MCF 10A (cell line): Measurements from ENCODE around the gene RPL37A. TPM values are rescaled to one million over a fixed set of nuclear protein-coding genes. Genes with fewer than 3 reads are reported as not detected.

Source experiments
- BruUV-seq: library from RNA; stranded (reverse); fragments of 400-500 nt; replicated peaks from 2 replicates; lab custom pipeline; 2021; lab: Mats Ljungman, UMichigan
- CTCF ChIA-PET: fragments of 300-600 bp; sonication (Branson Sonifier 250); formaldehyde crosslinking; extraction: SDS; loops from one replicate; lab custom pipeline; 2021; ENCODE audit warnings: antibody characterized with exemption, inconsistent platforms; lab: Yijun Ruan, JAX
- POLR2A ChIA-PET: fragments of 300-600, 350-650 bp; sonication (Branson Sonifier 250); formaldehyde crosslinking; extraction: SDS; loops from one replicate; lab custom pipeline; 2020; ENCODE audit warnings: antibody characterized with exemption, inconsistent platforms; lab: Yijun Ruan, JAX
- DNase-seq: peaks from one replicate; pipeline ENCODE4 v3.0.0-alpha.2; 2018; ENCODE audit not compliant: unreplicated experiment
- H3K27ac Mint-ChIP-seq: one replicate; pipeline ENCODE4 v1.8.0; 2022; ENCODE audit warnings: mild to moderate bottlenecking, low read depth, mixed read lengths; ENCODE audit not compliant: unreplicated experiment
- H3K27me3 Mint-ChIP-seq: one replicate; pipeline ENCODE4 v1.8.0; 2022; ENCODE audit warnings: mixed read lengths; ENCODE audit not compliant: insufficient read depth, unreplicated experiment
- H3K36me3 Mint-ChIP-seq: one replicate; pipeline ENCODE4 v1.8.0; 2022; ENCODE audit warnings: mild to moderate bottlenecking, moderate library complexity, mixed read lengths; ENCODE audit not compliant: insufficient read depth, unreplicated experiment
- H3K4me1 Mint-ChIP-seq: one replicate; pipeline ENCODE4 v1.8.0; 2022; ENCODE audit warnings: mixed read lengths; ENCODE audit not compliant: insufficient read depth, unreplicated experiment
- H3K4me3 Mint-ChIP-seq: one replicate; pipeline ENCODE4 v1.8.0; 2022; ENCODE audit warnings: mild to moderate bottlenecking, moderate library complexity, mixed read lengths; ENCODE audit not compliant: unreplicated experiment
- H3K9me3 Mint-ChIP-seq: one replicate; pipeline ENCODE4 v1.8.0; 2022; ENCODE audit warnings: mixed read lengths; ENCODE audit not compliant: unreplicated experiment
- CTCF ChIP-seq: fragments of 200-600 bp; IDR thresholded peaks from one replicate; pipeline ENCODE4 v1.8.0; 2022; ENCODE audit warnings: antibody characterized with exemption, mild to moderate bottlenecking; ENCODE audit not compliant: unreplicated experiment
- intact Hi-C: fragments of 100-400 bp; cut with micrococcal nuclease; formaldehyde crosslinking; loops from 2 replicates; pipeline ENCODE4 v1.14.1; 2022
- total RNA-seq: library from RNA; stranded (reverse); gene quantifications from 2 replicates; pipeline ENCODE4 v1.2.3, GENCODE V29; 2022

RPL37A gene
- total RNA-seq, 1 experiment from 2014 or later, result 4,349 TPM

DNA sequence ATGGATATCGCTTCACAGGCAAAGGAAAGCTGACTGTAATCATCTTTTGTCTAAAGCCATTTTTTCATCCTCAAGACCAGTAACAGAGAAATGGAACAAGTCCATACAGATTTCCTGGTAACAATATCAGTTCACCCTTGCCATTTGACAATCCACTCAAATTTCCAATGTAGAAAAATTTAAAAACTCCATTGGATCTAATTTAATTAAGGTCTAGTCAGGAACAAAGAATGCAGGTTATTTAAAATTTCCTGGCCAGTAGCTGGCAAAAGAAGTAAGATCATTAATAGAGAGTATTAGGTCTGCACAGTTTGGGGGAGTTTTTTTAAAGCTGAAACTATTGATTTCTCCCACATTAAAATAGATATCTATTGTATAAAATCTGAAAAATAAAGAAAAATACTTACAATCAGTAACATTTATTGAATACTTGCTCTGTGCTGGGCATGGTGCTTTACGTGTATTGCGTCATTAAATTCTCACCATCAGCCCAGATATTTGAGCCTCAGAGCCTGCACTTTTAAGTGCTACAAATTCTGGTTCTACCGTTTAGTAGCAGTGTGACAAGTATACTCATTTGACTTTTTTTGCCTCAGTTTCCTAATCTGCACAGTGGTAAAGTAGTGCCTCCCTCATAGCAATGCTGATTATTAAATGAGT, 44.6 kb upstream of the RPL37A start:
- Mint-ChIP-seq H3K36me3 (peaks cover 71% of the 10 kb centered on the region), H3K4me3 (no peak overlapping the region), H3K9me3 (peaks cover 8% of the 10 kb centered on the region), H3K27ac (no peak overlapping the region), H3K4me1 (no peaks in the 10 kb centered on the region), H3K27me3 (no peaks in the 10 kb centered on the region)
- DNase-seq, result no peak
- TF ChIP-seq CTCF, result no peak
- no TSS peak for BruUV-seq
- ChIA-PET POLR2A (no interaction called here), CTCF (interaction anchor here (0.7 kb wide), 1 partner anchor 10 kb away, joined by 3 read pairs; no protein-coding TSS in a partner anchor)
- intact Hi-C loops, result no loop called here

GRCh38 chr2:216463148-216463547, 35.5 kb upstream of the RPL37A start:
- H3K36me3 Mint-ChIP-seq, result peaks cover 19% of the 10 kb centered on the region
- CTCF ChIA-PET, result no interaction called here
- intact Hi-C loops, result no loop called here
- no peaks in the 10 kb centered on the region for H3K27me3 Mint-ChIP-seq
- H3K27ac Mint-ChIP-seq, result no peak overlapping the region
- no peaks in the 10 kb centered on the region for H3K9me3 Mint-ChIP-seq
- no peaks in the 10 kb centered on the region for H3K4me1 Mint-ChIP-seq
- no peak for DNase-seq
- no peak overlapping the region for H3K4me3 Mint-ChIP-seq
- BruUV-seq, result no TSS peak
- POLR2A ChIA-PET, result no interaction called here
- TF ChIP-seq CTCF, result no peak

DNA sequence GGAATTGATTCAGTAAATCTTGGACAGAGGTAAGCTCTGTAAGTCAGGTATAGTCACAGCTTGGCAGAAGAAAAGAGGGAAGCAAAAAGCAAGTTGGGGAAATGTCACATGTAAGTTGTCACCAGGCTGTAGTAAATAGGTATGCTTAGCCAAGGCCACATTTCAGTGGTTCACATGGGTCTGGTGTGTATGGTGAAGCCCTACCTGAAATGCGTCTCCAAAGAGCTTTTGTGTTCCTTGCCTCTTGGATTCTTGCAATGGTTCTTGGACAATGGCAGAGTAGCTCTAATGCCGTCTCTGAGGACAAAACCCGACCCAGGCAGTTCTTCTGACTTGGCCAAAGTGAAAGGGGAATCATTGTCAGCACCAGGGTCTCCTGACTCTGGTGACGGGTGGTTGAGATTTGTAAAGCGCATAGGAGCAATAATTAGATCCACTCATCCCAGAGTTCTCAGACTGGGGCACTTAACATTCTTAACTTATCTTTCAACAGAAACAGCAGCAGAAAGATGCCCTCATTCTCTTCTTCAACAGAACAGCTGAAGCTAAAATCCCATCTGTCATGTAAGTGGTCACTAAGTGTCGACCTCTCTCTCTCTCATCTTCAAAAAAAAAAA, 34.4 kb upstream of the RPL37A start:
- no peak for DNase-seq
- Mint-ChIP-seq H3K9me3 (no peaks in the 10 kb centered on the region), H3K36me3 (peaks cover 21% of the 10 kb centered on the region), H3K4me3 (no peak overlapping the region), H3K27me3 (no peaks in the 10 kb centered on the region), H3K27ac (no peak overlapping the region), H3K4me1 (no peaks in the 10 kb centered on the region)
- BruUV-seq, result no TSS peak
- intact Hi-C loops, result no loop called here
- POLR2A ChIA-PET, result no interaction called here
- TF ChIP-seq CTCF, result no peak
- CTCF ChIA-PET, result interaction anchor here (0.8 kb wide), 1 partner anchor 14 kb away, joined by 3 read pairs; no protein-coding TSS in a partner anchor

- Mint-ChIP-seq H3K4me1 (no peaks in the 10 kb centered on the region), H3K9me3 (no peaks in the 10 kb centered on the region), H3K27me3 (no peaks in the 10 kb centered on the region), H3K27ac (no peak overlapping the region), H3K4me3 (no peak overlapping the region), H3K36me3 (peaks cover 25% of the 10 kb centered on the region)
- no TSS peak for BruUV-seq
- ChIA-PET CTCF (interaction anchor here (0.7 kb wide), 1 partner anchor 51 kb away, joined by 3 read pairs; no protein-coding TSS in a partner anchor), POLR2A (interaction anchor here (0.6 kb wide), 1 partner anchor 224 kb away, joined by 3 read pairs; no protein-coding TSS in a partner anchor)
- no peak for TF ChIP-seq CTCF
- DNase-seq, result no peak
- intact Hi-C loops, result no loop called here
Measured at GRCh38 chr2:216465579-216466195, 33.0 kb upstream of the RPL37A start.
